ENCODE results near the gene HLA-DOB. TPM values are rescaled to one million over a fixed set of nuclear protein-coding genes. Genes with fewer than 3 reads are reported as not detected.
"Not testable (repeated sequence)": the region's sequence is repeated elsewhere in the genome, so short reads cannot be mapped to it uniquely, and the experiment has no call there.

HLA-DOB gene
- polyA plus RNA-seq, 6 donors from 2014 or later = 669 to 1,199 (median 837) TPM

DNA sequence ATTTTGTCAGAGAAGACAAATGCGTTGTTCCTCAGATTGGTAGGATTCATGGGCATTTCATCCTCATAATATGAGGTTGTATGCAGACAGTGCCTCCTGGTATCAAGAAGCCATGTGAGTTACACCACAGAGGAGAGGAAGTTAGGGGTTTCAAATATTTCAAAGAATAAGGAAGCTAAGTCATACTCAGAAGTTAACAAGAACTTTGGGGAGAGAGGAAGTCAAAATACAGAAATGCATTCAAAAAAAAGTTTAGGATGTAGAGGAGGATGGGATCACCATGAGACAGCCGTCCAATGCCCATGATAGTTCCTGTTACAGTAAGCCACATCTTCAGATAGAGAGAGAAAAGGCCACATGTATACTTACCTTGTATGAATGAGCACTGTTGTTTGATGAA, 22.3 kb downstream of the HLA-DOB start:
- Mint-ChIP-seq H3K27ac (peak overlapping the region in 5 of 6 donors; percentile 41 to 83 (median 66)), H3K27me3 (no peaks in the 10 kb centered on the region), H3K4me3 (peak overlapping the region in 5 of 8 donors; percentile 1 to 34 (median 10)), H3K4me1 (peaks cover 34 to 45% (median 39%) of the 10 kb centered on the region in 3 donors), H3K9me3 (peaks cover 7 to 20% (median 15%) of the 10 kb centered on the region in 7 donors), H3K36me3 (peaks cover 0 to 19% of the 10 kb centered on the region in 2 donors)
- DNase-seq (peak; percentile 24), ATAC-seq (ENCODE audit: low read depth in 2 of 2) (peak; percentile 25 to 26)

- no peaks in the 10 kb centered on the region for H3K27me3 Mint-ChIP-seq
- no peak overlapping the region for H3K4me3 Mint-ChIP-seq
- DNase-seq (no peak), ATAC-seq (ENCODE audit: low read depth in 2 of 2) (no peak)
- H3K4me1 Mint-ChIP-seq = peaks cover 30 to 44% (median 35%) of the 10 kb centered on the region in 3 donors
- peaks cover 0 to 4% (median 2%) of the 10 kb centered on the region in 7 donors for H3K9me3 Mint-ChIP-seq
- no peak overlapping the region for H3K27ac Mint-ChIP-seq
- peaks cover 0 to 4% of the 10 kb centered on the region in 2 donors for H3K36me3 Mint-ChIP-seq
These were observed 23.8 kb downstream of the HLA-DOB start for GRCh38 chr6:32792901-32793435.

- H3K4me3 Mint-ChIP-seq = no peak overlapping the region
- peaks cover 0 to 7% (median 0%) of the 10 kb centered on the region in 3 donors for H3K27me3 Mint-ChIP-seq
- H3K4me1 Mint-ChIP-seq = peaks cover 19 to 26% (median 20%) of the 10 kb centered on the region in 3 donors
- H3K9me3 Mint-ChIP-seq = no peaks in the 10 kb centered on the region
- no peaks in the 10 kb centered on the region for H3K36me3 Mint-ChIP-seq
- no peak overlapping the region for H3K27ac Mint-ChIP-seq
- no peak for ATAC-seq (ENCODE audit: low read depth in 2 of 2)
- DNase-seq = no peak
These were observed 26.5 kb downstream of the HLA-DOB start for GRCh38 chr6:32790306-32790705.

DNA sequence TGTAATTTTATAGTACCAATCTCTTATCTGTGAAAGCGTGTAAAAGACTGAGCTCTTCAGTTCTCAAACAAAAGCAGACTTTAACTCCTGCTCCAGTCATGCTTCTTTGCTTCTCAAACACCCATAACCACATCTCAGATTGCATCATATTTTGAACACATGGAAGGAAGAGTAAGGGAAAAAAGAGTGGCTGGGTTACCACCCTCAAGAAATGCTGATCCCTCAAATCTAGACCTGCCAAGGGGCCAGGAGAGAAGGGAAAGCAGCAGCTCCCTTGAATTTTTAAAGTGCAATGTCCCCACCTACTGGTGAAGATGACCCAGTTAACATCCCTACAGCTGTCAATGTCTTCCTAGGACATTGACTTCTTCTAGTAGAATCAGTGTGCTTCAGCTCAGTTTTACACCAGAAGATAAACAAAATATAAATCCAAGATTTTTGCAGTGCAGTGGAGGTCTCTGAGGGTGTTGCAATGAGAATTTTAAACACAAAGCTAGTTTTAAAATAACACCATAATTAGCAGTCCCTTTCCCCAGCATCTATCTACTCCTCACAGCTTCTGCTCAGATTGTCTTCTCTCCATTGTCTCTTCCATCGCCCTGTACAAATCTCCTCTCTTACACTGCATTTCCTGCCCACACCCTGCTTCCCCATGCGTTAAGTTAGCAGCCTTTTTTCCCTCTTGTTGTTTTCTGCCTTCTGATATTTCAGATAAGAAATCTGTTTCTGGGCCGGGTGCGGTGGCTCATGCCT, 30.8 kb downstream of the HLA-DOB start:
- peaks cover 0 to 7% (median 0%) of the 10 kb centered on the region in 3 donors for H3K27me3 Mint-ChIP-seq
- peaks cover 0 to 13% (median 4%) of the 10 kb centered on the region in 7 donors for H3K9me3 Mint-ChIP-seq
- peak; percentile 56 for DNase-seq
- H3K4me1 Mint-ChIP-seq = peaks cover 0 to 10% (median 4%) of the 10 kb centered on the region in 3 donors
- peaks cover 6 to 7% of the 10 kb centered on the region in 2 donors for H3K36me3 Mint-ChIP-seq
- peak overlapping the region in 3 of 6 donors; percentile 16 to 67 (median 17) for H3K27ac Mint-ChIP-seq
- ATAC-seq (ENCODE audit: low read depth in 2 of 2) = peak; percentile 79 to 91
- H3K4me3 Mint-ChIP-seq = no peak overlapping the region

DNA sequence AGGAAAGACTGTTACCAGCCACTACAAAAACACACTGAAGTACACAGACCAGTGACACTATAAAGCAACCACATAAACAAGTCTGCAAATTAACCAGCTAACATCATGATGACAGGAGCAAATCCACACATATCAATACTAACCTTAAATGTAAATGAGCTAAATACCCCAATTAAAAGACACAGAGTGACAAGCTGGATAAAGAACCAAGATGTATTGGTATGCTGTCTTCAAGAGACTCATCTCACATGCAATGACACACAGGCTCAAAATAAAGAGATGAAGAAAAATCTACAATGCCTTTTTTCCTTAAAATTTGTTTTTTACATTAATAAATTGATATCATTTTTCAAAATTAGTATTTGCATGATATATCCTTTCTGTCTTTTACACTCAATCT, 33.9 kb downstream of the HLA-DOB start:
- DNase-seq; H3K4me3 Mint-ChIP-seq; H3K27ac Mint-ChIP-seq; H3K27me3 Mint-ChIP-seq; ATAC-seq (ENCODE audit: low read depth in 2 of 2); H3K36me3 Mint-ChIP-seq: not testable (repeated sequence)
- Mint-ChIP-seq H3K4me1 (peaks cover 8 to 26% (median 10%) of the 10 kb centered on the region in 3 donors), H3K9me3 (peaks cover 0 to 13% (median 4%) of the 10 kb centered on the region in 7 donors)

DNA sequence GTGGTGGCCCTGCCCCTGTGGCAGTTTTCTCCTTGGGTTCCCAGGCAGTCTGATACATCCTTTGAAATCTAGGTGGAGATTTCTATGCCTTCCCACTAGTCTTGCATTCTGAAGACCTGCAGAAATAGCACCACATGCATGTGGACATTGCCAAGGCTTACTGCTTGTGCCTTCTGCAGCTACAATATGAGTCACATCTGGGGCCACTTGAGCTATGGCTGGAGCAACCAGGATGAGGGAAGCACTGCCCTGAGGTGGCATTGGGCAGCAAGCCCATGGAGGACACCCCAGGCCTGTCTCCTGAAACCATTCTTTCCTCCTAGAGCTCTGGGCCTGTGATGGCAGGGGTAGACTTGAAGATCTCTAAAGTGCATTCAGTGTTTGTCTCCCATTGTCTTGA, 37.8 kb downstream of the HLA-DOB start:
- H3K4me1 Mint-ChIP-seq = peaks cover 8 to 24% (median 10%) of the 10 kb centered on the region in 3 donors

GRCh38 chr6:32775071-32775470, 41.7 kb downstream of the HLA-DOB start:
- Mint-ChIP-seq H3K27me3 (peaks cover 9 to 23% (median 10%) of the 10 kb centered on the region in 3 donors), H3K4me3 (no peak overlapping the region), H3K27ac (no peak overlapping the region), H3K9me3 (no peaks in the 10 kb centered on the region), H3K36me3 (no peaks in the 10 kb centered on the region), H3K4me1 (peaks cover 1 to 21% (median 4%) of the 10 kb centered on the region in 3 donors)
- no peak for DNase-seq
- ATAC-seq (ENCODE audit: low read depth in 2 of 2) = no peak

More for the DNA sequence above, 37.8 kb downstream of the HLA-DOB start:
- H3K27ac Mint-ChIP-seq = no peak overlapping the region
- no peak for DNase-seq
- H3K27me3 Mint-ChIP-seq = peaks cover 0 to 4% (median 4%) of the 10 kb centered on the region in 3 donors
- no peak overlapping the region for H3K4me3 Mint-ChIP-seq
- ATAC-seq (ENCODE audit: low read depth in 2 of 2) = no peak
- H3K9me3 Mint-ChIP-seq = peaks cover 0 to 13% (median 4%) of the 10 kb centered on the region in 7 donors
- H3K36me3 Mint-ChIP-seq = peaks cover 6 to 7% of the 10 kb centered on the region in 2 donors

DNA sequence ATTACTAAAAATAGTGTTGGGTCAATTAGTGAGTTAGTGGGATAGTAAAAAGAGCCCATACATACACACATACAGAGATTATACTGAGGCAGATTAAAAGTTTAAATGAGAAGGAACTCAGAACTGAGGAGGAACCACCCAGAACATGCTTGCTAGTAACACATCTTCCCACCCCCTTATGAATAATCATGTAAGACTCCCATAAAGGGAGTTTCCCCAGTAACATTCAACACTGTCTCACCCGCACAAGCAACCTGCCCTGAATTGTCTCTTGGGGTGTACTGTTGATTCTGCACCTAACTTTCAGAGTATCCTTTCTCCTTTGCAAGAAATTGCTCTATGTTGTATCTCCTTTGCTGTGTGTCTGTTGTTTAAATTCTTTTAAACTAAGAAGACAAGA, 42.4 kb downstream of the HLA-DOB start:
- no peak overlapping the region for H3K27ac Mint-ChIP-seq
- H3K9me3 Mint-ChIP-seq = no peaks in the 10 kb centered on the region
- ATAC-seq (ENCODE audit: low read depth in 2 of 2) (peak; percentile 88 to 89), DNase-seq (peak; percentile 24)
- no peaks in the 10 kb centered on the region for H3K36me3 Mint-ChIP-seq
- H3K27me3 Mint-ChIP-seq = peaks cover 12 to 29% (median 16%) of the 10 kb centered on the region in 3 donors
- H3K4me3 Mint-ChIP-seq = no peak overlapping the region
- peaks cover 0 to 16% (median 4%) of the 10 kb centered on the region in 3 donors for H3K4me1 Mint-ChIP-seq

- ATAC-seq (ENCODE audit: low read depth in 2 of 2) = no peak
- Mint-ChIP-seq H3K4me3 (no peak overlapping the region), H3K27me3 (peaks cover 19 to 43% (median 34%) of the 10 kb centered on the region in 3 donors), H3K36me3 (no peaks in the 10 kb centered on the region), H3K9me3 (no peaks in the 10 kb centered on the region), H3K4me1 (peaks cover 0 to 12% (median 4%) of the 10 kb centered on the region in 3 donors), H3K27ac (no peak overlapping the region)
- DNase-seq = no peak
These were observed 44.1 kb downstream of the HLA-DOB start for GRCh38 chr6:32772656-32773055.

- H3K4me3 Mint-ChIP-seq = no peak overlapping the region
- no peaks in the 10 kb centered on the region for H3K4me1 Mint-ChIP-seq
- peak overlapping the region in 1 of 6 donors; percentile 26 for H3K27ac Mint-ChIP-seq
- DNase-seq (no peak), ATAC-seq (ENCODE audit: low read depth in 2 of 2) (no peak)
- no peaks in the 10 kb centered on the region for H3K36me3 Mint-ChIP-seq
- H3K27me3 Mint-ChIP-seq = peaks cover 44 to 57% (median 49%) of the 10 kb centered on the region in 3 donors
- no peaks in the 10 kb centered on the region for H3K9me3 Mint-ChIP-seq
These were observed 52.8 kb downstream of the HLA-DOB start for GRCh38 chr6:32764048-32764447.

DNA sequence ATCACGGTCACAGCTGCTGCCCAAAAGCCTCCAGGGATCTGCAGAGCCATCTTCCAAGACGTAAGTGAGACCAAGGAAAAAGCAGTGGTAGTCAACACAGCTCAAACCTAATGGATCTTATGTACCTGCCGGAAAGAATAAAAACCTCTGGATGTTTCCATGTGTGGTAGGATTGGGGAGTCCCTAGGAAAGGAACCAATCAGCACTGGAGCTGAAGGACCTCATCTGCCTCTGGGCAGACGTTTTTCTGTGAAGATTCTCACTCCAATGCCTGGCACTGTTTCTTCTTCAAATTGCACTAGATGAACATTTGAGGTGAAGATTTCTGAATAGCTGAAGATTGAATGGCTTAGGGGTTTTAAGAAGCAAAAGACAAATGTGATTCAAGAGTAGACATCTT, 53.4 kb downstream of the HLA-DOB start, which contains the start of gene HLA-DQB2:
HLA-DQB2 (minus strand) TSS at position 112 of the 400 bp plus-strand sequence; CDS start at position 50, 62 bp downstream.
- Mint-ChIP-seq H3K36me3 (no peaks in the 10 kb centered on the region), H3K9me3 (no peaks in the 10 kb centered on the region), H3K27me3 (peaks cover 40 to 52% (median 49%) of the 10 kb centered on the region in 3 donors), H3K4me1 (no peaks in the 10 kb centered on the region), H3K27ac (peak within 1 kb of the TSS in 3 of 6 donors; percentile 42 to 86 (median 62)), H3K4me3 (peak within 1 kb of the TSS in 5 of 8 donors; percentile 7 to 77 (median 55))
- ATAC-seq (ENCODE audit: low read depth in 2 of 2) (peak in 1 of 2 donors; percentile 50), DNase-seq (no peak)
